Uterus (tissue), 2 donors: ENCODE measurements around the gene CLTB.

Experiments
- POLR2A ChIP-seq, 2 donors: fragments of 450-650 bp; IDR thresholded peaks; one replicate each; pipeline ENCODE4 v1.6.1; 2016; ENCODE audit warnings: antibody characterized with exemption in 2 of 2, mild to moderate bottlenecking in 1 of 2, moderate library complexity in 1 of 2
- TF ChIP-seq, protein P1 (sequence below), 4 experiments: fragments of 200-600 bp in 2 of 4; fragments of 450-650 bp in 2 of 4; sonication (generic) in 2 of 4; IDR thresholded peaks; one replicate each; pipeline ENCODE4 v1.5.1; 2016 to 2019; ENCODE audit warnings: antibody characterized with exemption in 4 of 4, mild to moderate bottlenecking in 2 of 4, moderate library complexity in 1 of 4

DNA sequence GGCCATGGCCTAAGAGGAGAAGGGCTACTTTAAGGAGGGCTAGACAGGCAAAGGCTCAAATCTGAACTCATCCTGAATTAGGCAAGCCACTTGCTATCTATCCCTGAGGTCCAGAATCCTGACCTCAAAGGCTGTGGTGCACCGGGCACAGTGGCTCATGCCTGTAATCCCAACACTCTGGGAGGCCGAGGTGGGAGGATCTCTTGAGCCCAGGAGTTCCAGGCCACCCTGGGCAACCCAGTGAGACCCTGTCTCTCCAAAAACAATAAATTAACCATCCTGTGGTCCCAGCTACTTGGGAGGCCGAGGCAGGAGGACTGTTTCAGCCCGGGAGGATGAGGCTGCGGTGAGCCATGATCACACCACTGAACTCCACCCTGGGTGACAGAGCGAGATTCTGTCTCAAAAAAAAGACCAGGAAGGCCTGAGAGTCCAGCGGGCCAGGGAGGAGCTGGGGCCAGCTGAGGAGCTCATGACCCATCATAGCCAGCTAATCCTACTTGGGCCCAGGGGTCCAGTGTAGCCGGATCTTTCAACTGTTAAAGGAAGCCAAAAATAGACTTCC lies 31.9 kb downstream of the CLTB start:
- TF ChIP-seq, protein P1, sequence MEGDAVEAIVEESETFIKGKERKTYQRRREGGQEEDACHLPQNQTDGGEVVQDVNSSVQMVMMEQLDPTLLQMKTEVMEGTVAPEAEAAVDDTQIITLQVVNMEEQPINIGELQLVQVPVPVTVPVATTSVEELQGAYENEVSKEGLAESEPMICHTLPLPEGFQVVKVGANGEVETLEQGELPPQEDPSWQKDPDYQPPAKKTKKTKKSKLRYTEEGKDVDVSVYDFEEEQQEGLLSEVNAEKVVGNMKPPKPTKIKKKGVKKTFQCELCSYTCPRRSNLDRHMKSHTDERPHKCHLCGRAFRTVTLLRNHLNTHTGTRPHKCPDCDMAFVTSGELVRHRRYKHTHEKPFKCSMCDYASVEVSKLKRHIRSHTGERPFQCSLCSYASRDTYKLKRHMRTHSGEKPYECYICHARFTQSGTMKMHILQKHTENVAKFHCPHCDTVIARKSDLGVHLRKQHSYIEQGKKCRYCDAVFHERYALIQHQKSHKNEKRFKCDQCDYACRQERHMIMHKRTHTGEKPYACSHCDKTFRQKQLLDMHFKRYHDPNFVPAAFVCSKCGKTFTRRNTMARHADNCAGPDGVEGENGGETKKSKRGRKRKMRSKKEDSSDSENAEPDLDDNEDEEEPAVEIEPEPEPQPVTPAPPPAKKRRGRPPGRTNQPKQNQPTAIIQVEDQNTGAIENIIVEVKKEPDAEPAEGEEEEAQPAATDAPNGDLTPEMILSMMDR (IDR thresholded peaks at IDR 0.05), result no peak
- TF ChIP-seq POLR2A (IDR thresholded peaks at IDR 0.05), result no peak
